ENCODE data around the gene CDH12.

CDH12 gene

GRCh38 chr5:22852807-22853660, at the start of gene CDH12:
CDH12 (minus strand) TSS chr5:22853344.
- no peak within 1 kb of the TSS for H3K4me3 ChIP-seq (ENCODE audit: control insufficient read depth, low read depth, low read length)
- no peak for TF ChIP-seq CTCF (conservative IDR thresholded peaks at IDR 0.05; ENCODE audit: control insufficient read depth, insufficient read depth, low read depth, low read length)
- DNase-seq (ENCODE audit: low read depth): no peak

GRCh38 chr5:22901885-22902284, 48.7 kb upstream of the CDH12 start:
- no peak for TF ChIP-seq CTCF (conservative IDR thresholded peaks at IDR 0.05; ENCODE audit: control insufficient read depth, insufficient read depth, low read depth, low read length)
- no peak overlapping the region for H3K4me3 ChIP-seq (ENCODE audit: control insufficient read depth, low read depth, low read length)
- DNase-seq (ENCODE audit: low read depth): no peak

GRCh38 chr5:22900801-22901310, 47.7 kb upstream of the CDH12 start:
- no peak for DNase-seq (ENCODE audit: low read depth)
- H3K4me3 ChIP-seq (ENCODE audit: control insufficient read depth, low read depth, low read length): no peak overlapping the region
- TF ChIP-seq CTCF (conservative IDR thresholded peaks at IDR 0.05; ENCODE audit: control insufficient read depth, insufficient read depth, low read depth, low read length): no peak

- no peak for TF ChIP-seq CTCF (conservative IDR thresholded peaks at IDR 0.05; ENCODE audit: control insufficient read depth, insufficient read depth, low read depth, low read length)
- no peak overlapping the region for H3K4me3 ChIP-seq (ENCODE audit: control insufficient read depth, low read depth, low read length)
- no peak for DNase-seq (ENCODE audit: low read depth)
Observed at GRCh38 chr5:22899341-22899740, 46.2 kb upstream of the CDH12 start.

- no peak for DNase-seq (ENCODE audit: low read depth)
- no peak for TF ChIP-seq CTCF (conservative IDR thresholded peaks at IDR 0.05; ENCODE audit: control insufficient read depth, insufficient read depth, low read depth, low read length)
- no peak overlapping the region for H3K4me3 ChIP-seq (ENCODE audit: control insufficient read depth, low read depth, low read length)
Observed at GRCh38 chr5:22896152-22896551, 43.0 kb upstream of the CDH12 start.

- H3K4me3 ChIP-seq (ENCODE audit: control insufficient read depth, low read depth, low read length): no peak overlapping the region
- no peak for DNase-seq (ENCODE audit: low read depth)
- TF ChIP-seq CTCF (conservative IDR thresholded peaks at IDR 0.05; ENCODE audit: control insufficient read depth, insufficient read depth, low read depth, low read length): no peak
Observed at GRCh38 chr5:22892441-22892840, 39.3 kb upstream of the CDH12 start.

Measured in fibroblast of mammary gland (primary cell).